GM12878 (cell line): ENCODE data around the gene RASGRF1.

Source experiments
- EGR1 ChIP-seq, 2 experiments: IDR thresholded peaks; 1 replicate in 1 of 2; 2 replicates in 1 of 2; pipeline ENCODE4 v1.6.1; 2011 to 2012; ENCODE audit warnings: low read depth in 2 of 2, low read length in 2 of 2, borderline replicate concordance in 1 of 2, mild to moderate bottlenecking in 1 of 2, moderate library complexity in 1 of 2
- EZH2 ChIP-seq: IDR thresholded peaks from 2 replicates; pipeline ENCODE4 v1.6.1; 2012; ENCODE audit warnings: low read depth, mild to moderate bottlenecking, control low read depth, inconsistent platforms, low read length, borderline replicate concordance; ENCODE audit not compliant: control insufficient read depth
- MEF2A ChIP-seq: IDR thresholded peaks from 2 replicates; pipeline ENCODE4 v1.6.1; 2011; ENCODE audit warnings: low read depth, mild to moderate bottlenecking, low read length, moderate library complexity; ENCODE audit not compliant: insufficient read depth
- MXI1 ChIP-seq: fragments of 150-350 bp; IDR thresholded peaks from 2 replicates; pipeline ENCODE4 v1.6.1; 2011; ENCODE audit warnings: low read depth, mild to moderate bottlenecking, inconsistent platforms, low read length, improper control_type of control experiment
- POLR2AphosphoS2 ChIP-seq: IDR thresholded peaks from 2 replicates; pipeline ENCODE4 v1.6.1; 2011; ENCODE audit warnings: low read depth, mild to moderate bottlenecking, low read length, improper control_type of control experiment, moderate library complexity
- TF ChIP-seq, protein P1 (sequence below), 3 experiments: IDR thresholded peaks in 2 of 3; conservative IDR thresholded peaks in 1 of 3; 2 replicates each; pipeline ENCODE4 v1.5.1; 2011; ENCODE audit warnings: low read depth in 3 of 3, low read length in 3 of 3, mild to moderate bottlenecking in 3 of 3, control low read depth in 2 of 3, moderate library complexity in 2 of 3, inconsistent platforms in 1 of 3, mixed read lengths in 1 of 3; ENCODE audit not compliant: control insufficient read depth in 2 of 3, insufficient read depth in 1 of 3; ENCODE audit errors: extremely low read depth in 1 of 3

DNA sequence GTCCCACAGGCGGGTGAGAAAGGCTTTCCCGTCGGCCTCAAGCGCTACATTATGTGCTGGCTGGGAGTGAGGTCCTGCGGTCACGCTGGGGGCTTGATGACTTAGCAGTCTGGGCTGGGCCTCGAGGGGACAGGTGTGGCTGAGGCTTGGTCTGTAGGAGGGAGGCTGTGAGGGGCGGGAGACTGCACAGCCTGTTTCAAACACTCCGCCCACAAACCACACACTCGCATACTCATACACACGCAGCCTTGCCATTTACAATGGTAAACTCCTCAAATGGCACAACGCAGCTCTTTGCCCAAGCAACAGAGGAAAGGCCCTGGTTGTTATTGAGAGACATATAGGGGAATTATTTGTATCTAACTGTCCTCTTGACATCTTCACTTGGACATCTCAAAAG, 32.4 kb upstream of the RASGRF1 start:
- TF ChIP-seq EZH2 (no peak), EGR1 (IDR thresholded peaks at IDR 0.05; ENCODE audit: borderline replicate concordance in 1 of 2, low read depth in 2 of 2, low read length in 2 of 2) (no peak), POLR2AphosphoS2 (no peak), MXI1 (no peak), MEF2A (no peak)
- TF ChIP-seq, protein P1, sequence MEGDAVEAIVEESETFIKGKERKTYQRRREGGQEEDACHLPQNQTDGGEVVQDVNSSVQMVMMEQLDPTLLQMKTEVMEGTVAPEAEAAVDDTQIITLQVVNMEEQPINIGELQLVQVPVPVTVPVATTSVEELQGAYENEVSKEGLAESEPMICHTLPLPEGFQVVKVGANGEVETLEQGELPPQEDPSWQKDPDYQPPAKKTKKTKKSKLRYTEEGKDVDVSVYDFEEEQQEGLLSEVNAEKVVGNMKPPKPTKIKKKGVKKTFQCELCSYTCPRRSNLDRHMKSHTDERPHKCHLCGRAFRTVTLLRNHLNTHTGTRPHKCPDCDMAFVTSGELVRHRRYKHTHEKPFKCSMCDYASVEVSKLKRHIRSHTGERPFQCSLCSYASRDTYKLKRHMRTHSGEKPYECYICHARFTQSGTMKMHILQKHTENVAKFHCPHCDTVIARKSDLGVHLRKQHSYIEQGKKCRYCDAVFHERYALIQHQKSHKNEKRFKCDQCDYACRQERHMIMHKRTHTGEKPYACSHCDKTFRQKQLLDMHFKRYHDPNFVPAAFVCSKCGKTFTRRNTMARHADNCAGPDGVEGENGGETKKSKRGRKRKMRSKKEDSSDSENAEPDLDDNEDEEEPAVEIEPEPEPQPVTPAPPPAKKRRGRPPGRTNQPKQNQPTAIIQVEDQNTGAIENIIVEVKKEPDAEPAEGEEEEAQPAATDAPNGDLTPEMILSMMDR (IDR thresholded peaks at IDR 0.05 in 2 of 3, conservative IDR thresholded peaks at IDR 0.05 in 1 of 3; ENCODE audit: control insufficient read depth in 2 of 3, extremely low read depth in 1 of 3, insufficient read depth in 1 of 3, low read depth in 3 of 3, low read length in 3 of 3) = no peak
